HUES48 (cell line): ENCODE data around the gene SLC8A1.

ENCODE experiments used
- H3K27ac ChIP-seq: one replicate; pipeline ENCODE4 v1.7.0; 2013; ENCODE audit warnings: low read depth, low read length, inconsistent platforms
- H3K27me3 ChIP-seq: 2 replicates; pipeline ENCODE4 v1.6.1; 2013; ENCODE audit warnings: mild to moderate bottlenecking, low read length; ENCODE audit not compliant: control insufficient read depth, insufficient read depth
- H3K36me3 ChIP-seq: 2 replicates; pipeline ENCODE4 v1.6.1; 2013; ENCODE audit warnings: low read length; ENCODE audit not compliant: control insufficient read depth, insufficient read depth
- H3K4me1 ChIP-seq: 2 replicates; pipeline ENCODE4 v1.6.1; 2013; ENCODE audit warnings: mild to moderate bottlenecking, low read length; ENCODE audit not compliant: control insufficient read depth, insufficient read depth
- H3K4me3 ChIP-seq: 2 replicates; pipeline ENCODE4 v1.5.1; 2013; ENCODE audit warnings: mild to moderate bottlenecking, low read depth, low read length
- H3K9ac ChIP-seq: 2 replicates; pipeline ENCODE4 v1.6.1; 2013; ENCODE audit warnings: mild to moderate bottlenecking, low read depth, low read length, moderate library complexity
- H3K9me3 ChIP-seq: 2 replicates; pipeline ENCODE4 v1.6.1; 2013; ENCODE audit warnings: low read length; ENCODE audit not compliant: control insufficient read depth, insufficient read depth

Gene SLC8A1

GRCh38 chr2:40420478-40420877, 31.4 kb downstream of the SLC8A1 start:
- no peaks in the 10 kb centered on the region for H3K27me3 ChIP-seq
- no peak overlapping the region for H3K4me3 ChIP-seq
- no peak overlapping the region for H3K27ac ChIP-seq
- no peak overlapping the region for H3K9ac ChIP-seq
- H3K4me1 ChIP-seq = no peaks in the 10 kb centered on the region
- H3K9me3 ChIP-seq = no peaks in the 10 kb centered on the region
- no peaks in the 10 kb centered on the region for H3K36me3 ChIP-seq

DNA sequence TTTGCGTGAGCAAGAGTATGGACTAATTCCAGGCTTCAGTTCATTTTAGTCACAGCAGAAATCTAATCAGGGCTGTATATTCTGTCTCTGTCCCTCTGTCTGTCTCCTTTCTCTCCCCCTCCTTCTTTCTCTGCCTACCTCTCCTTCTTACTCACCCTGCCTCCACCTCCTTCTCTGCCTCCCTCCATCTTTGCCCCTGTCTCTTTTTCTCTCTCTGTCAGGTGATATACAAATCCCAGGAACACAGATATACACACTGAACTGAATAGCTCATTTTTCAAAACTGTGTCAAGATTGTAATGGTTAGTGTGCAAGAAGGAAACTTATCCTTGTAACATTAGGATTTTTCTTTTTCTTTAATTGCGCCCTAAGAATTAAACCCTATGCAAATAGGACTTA, 32.5 kb downstream of the SLC8A1 start:
- Histone ChIP-seq H3K9ac (no peak overlapping the region), H3K27me3 (no peaks in the 10 kb centered on the region), H3K4me1 (no peaks in the 10 kb centered on the region), H3K9me3 (no peaks in the 10 kb centered on the region), H3K4me3 (no peak overlapping the region), H3K36me3 (no peaks in the 10 kb centered on the region), H3K27ac (no peak overlapping the region)

DNA sequence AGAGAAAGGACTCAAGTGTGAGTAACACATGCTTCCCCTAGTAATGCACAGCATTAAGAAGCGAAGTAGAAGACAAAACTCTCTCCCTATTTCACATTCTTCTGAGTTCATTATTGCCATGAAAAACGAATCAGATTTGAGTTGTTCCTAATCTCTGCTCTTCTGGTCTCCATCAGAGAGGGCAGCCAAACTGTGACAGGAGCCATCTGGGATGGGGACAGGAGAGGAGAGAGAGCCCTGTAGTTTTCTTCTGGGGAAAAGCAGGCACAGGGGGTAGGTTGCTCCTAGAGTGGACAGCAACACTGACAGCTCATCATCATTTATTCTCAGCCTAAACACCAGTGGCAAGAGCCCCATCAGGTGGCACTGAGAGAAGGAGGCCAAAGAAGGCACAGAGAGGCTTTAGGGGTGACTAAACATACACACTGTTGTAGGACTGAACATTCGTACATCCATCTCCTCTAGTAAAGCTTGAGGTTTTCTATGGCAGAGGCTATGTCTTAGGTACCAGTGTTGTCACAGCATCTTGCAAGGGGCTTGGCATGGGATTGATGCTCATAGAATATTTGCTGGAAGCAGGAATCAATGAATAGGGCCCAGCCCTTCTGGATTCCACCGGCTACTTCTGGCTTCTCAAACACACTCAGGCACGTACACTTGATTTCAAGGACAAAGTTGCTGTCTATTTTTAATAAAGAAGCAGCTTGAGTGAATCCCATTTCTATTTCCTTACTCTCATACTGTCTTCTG, 33.1 kb downstream of the SLC8A1 start:
- Histone ChIP-seq H3K36me3 (no peaks in the 10 kb centered on the region), H3K9me3 (no peaks in the 10 kb centered on the region), H3K4me3 (no peak overlapping the region), H3K9ac (no peak overlapping the region), H3K4me1 (no peaks in the 10 kb centered on the region), H3K27ac (no peak overlapping the region), H3K27me3 (no peaks in the 10 kb centered on the region)

GRCh38 chr2:40416486-40416885, 35.4 kb downstream of the SLC8A1 start:
- no peak overlapping the region for H3K27ac ChIP-seq
- no peak overlapping the region for H3K9ac ChIP-seq

GRCh38 chr2:40415391-40415790, 36.5 kb downstream of the SLC8A1 start:
- Histone ChIP-seq H3K27ac (no peak overlapping the region), H3K4me1 (no peaks in the 10 kb centered on the region), H3K36me3 (no peaks in the 10 kb centered on the region), H3K9me3 (no peaks in the 10 kb centered on the region), H3K4me3 (no peak overlapping the region), H3K27me3 (no peaks in the 10 kb centered on the region), H3K9ac (no peak overlapping the region)

More at GRCh38 chr2:40416486-40416885, 35.4 kb downstream of the SLC8A1 start:
- Histone ChIP-seq H3K27me3 (no peaks in the 10 kb centered on the region), H3K36me3 (no peaks in the 10 kb centered on the region), H3K9me3 (no peaks in the 10 kb centered on the region), H3K4me1 (no peaks in the 10 kb centered on the region), H3K4me3 (no peak overlapping the region)

DNA sequence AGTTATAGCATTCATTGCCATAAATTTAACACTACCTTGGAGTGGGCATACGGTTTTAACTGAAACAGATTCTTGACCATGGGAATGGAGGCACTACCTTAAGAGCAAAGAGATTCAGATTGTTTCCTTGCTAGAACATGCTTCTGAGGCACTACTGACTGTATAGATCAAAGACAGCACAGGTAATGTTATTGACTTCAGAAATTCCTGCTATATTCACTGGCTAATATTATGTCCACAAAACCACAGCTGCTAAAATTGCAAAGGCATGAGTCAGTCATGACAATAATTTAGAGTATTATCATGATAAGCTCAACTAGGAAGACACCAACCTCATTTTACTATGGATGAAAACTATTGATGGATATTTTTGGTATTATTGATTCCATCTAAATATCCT, 39.4 kb downstream of the SLC8A1 start:
- Histone ChIP-seq H3K27ac (no peak overlapping the region), H3K9ac (no peak overlapping the region), H3K4me3 (no peak overlapping the region), H3K36me3 (no peaks in the 10 kb centered on the region), H3K9me3 (no peaks in the 10 kb centered on the region), H3K4me1 (no peaks in the 10 kb centered on the region), H3K27me3 (no peaks in the 10 kb centered on the region)

DNA sequence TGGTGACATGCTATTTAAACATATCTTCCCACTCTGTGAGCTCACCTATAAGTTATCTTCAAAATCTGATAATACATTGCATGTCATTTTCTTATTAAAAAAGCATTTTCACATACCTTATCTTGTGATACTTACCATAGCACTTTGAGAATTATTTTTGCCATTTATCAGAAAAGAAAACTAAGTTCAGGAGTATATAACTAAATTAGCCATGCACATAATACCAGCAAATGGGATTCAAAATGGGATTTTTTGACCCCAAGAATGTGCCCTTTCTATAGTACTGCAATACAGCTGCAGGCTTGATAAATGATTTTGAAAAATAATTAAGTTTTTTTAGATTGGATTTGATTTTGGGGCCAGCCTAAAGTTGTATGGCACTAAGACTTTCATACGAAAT, 41.2 kb downstream of the SLC8A1 start:
- Histone ChIP-seq H3K9ac (no peak overlapping the region), H3K4me3 (no peak overlapping the region), H3K4me1 (no peaks in the 10 kb centered on the region), H3K36me3 (no peaks in the 10 kb centered on the region), H3K27me3 (no peaks in the 10 kb centered on the region), H3K27ac (no peak overlapping the region), H3K9me3 (no peaks in the 10 kb centered on the region)

- Histone ChIP-seq H3K27me3 (no peaks in the 10 kb centered on the region), H3K9ac (no peak overlapping the region), H3K4me3 (no peak overlapping the region), H3K9me3 (no peaks in the 10 kb centered on the region), H3K36me3 (no peaks in the 10 kb centered on the region), H3K4me1 (no peaks in the 10 kb centered on the region), H3K27ac (no peak overlapping the region)
Measured at GRCh38 chr2:40409734-40410133, 42.2 kb downstream of the SLC8A1 start.

GRCh38 chr2:40406485-40407289, 45.2 kb downstream of the SLC8A1 start:
- no peaks in the 10 kb centered on the region for H3K36me3 ChIP-seq
- H3K4me3 ChIP-seq = no peak overlapping the region
- no peaks in the 10 kb centered on the region for H3K27me3 ChIP-seq
- H3K27ac ChIP-seq = no peak overlapping the region
- H3K9me3 ChIP-seq = no peaks in the 10 kb centered on the region
- no peak overlapping the region for H3K9ac ChIP-seq
- H3K4me1 ChIP-seq = no peaks in the 10 kb centered on the region; the same call in 1 of the 2 replicates

DNA sequence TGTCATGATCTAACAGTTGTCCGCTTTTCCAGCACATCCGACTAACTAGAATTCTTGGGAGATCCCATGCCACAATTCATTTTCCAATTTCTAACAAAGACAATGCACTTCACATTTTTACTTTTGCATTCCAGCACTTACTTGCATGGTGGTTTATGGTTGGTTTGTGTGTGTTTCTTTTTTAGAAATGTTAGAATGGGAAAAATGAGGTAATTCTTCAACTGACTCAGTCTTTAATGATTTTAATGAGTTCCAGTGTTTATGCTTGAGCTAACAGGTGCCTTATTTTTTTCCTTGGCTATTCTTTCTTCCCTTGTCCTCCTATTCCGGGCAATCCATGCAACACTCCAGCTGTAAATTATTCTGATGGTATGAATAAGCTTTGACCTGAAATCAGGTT, 46.4 kb downstream of the SLC8A1 start:
- H3K27me3 ChIP-seq = no peaks in the 10 kb centered on the region
- H3K36me3 ChIP-seq = no peaks in the 10 kb centered on the region
- no peaks in the 10 kb centered on the region for H3K9me3 ChIP-seq
- peaks cover 6% of the 10 kb centered on the region; the same call in 1 of the 2 replicates for H3K4me1 ChIP-seq
- no peak overlapping the region for H3K27ac ChIP-seq
- no peak overlapping the region for H3K9ac ChIP-seq
- no peak overlapping the region for H3K4me3 ChIP-seq

GRCh38 chr2:40404517-40404916, 47.4 kb downstream of the SLC8A1 start:
- H3K36me3 ChIP-seq = no peaks in the 10 kb centered on the region

More at GRCh38 chr2:40404517-40404916, 47.4 kb downstream of the SLC8A1 start:
- peaks cover 11% of the 10 kb centered on the region; the same call in 1 of the 2 replicates for H3K4me1 ChIP-seq
- no peak overlapping the region for H3K4me3 ChIP-seq
- H3K27ac ChIP-seq = no peak overlapping the region
- H3K27me3 ChIP-seq = no peaks in the 10 kb centered on the region
- no peak overlapping the region for H3K9ac ChIP-seq
- no peaks in the 10 kb centered on the region for H3K9me3 ChIP-seq
